Bone marrow (tissue), 2 donors: ENCODE data around the gene JMJD4.

Source experiments
- DNase-seq, 2 donors: peaks; one replicate each; lab custom pipeline; 2025; lab: John Stamatoyannopoulos, UW

JMJD4 gene

DNA sequence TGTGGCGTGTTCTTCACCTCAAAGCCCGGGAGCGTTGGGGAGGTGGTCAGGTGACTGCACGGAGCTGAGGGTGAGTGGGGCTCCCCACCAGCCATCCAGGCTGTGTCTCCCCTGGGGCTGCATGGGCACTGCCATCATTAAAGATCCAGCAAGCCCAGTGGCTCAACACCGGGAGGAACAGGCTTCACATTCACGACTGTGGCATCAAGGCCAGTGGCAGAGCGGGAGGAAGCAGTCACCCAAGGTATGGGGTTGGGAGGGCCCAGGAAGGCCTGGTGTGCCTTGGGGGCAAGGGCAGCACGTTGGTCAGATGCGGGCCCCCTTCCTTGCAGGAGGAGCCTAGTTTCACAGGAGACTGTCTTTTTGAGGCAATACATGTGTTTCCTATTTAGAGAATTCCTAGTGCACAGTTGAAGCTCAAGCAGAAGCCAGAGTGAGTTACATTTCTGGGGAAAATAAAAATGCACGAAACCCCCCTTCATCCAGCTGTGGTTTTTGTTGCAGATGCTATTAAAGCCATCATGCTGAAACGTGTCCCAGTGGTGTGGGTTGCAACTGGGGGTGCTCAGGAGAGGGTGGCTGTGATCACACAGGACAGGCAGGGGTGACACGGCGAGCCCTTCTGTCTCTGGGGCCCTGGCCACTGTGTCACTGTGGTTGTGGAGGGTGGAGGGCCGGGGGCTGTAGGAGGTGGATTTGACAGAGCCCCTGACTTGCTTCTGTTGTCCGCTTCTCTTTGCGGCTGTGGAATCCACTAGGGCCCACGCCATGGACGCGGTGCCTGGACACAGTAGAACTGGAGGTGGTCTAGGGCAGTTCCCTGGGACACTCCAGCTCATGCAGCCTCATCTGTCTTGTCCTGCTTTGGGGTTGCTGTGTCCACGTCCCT lies 34.2 kb upstream of the JMJD4 start:
- DNase-seq = no peak

DNA sequence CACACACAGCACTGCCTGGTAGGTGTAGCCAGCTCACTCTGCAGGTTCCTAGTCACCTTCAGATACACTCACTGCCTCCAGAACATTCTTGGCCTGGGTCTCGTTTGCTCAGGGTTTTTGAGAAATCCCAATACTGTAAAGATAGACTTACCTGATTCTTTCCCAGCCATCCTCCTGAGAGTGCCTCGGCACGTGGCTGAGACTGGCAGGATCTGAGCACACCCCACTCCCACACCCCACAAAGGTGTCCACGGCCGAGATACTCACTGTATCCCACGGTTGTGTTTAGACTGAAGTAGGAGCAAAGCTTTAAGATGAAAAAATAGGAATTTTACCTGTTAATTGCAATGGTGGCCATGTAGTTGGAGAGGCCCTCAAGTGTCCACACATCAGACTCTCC lies 33.5 kb upstream of the JMJD4 start:
- DNase-seq = no peak

DNA sequence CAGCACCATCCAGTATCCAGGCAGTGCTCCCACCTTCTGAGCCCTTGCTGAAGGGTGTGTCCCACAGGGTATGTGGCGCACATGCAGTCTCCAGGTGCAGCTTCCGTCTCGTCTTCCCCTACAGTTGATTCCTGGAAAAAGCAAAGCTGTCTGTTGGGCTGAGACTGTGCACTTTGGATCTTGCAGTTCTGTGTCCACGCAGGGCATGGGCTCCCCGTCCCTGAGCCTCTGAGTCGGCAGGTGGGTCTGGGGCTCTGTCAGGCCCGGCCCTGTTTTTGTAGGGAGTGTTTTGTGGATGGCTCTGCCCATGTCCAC lies 33.0 kb upstream of the JMJD4 start:
- no peak for DNase-seq

DNA sequence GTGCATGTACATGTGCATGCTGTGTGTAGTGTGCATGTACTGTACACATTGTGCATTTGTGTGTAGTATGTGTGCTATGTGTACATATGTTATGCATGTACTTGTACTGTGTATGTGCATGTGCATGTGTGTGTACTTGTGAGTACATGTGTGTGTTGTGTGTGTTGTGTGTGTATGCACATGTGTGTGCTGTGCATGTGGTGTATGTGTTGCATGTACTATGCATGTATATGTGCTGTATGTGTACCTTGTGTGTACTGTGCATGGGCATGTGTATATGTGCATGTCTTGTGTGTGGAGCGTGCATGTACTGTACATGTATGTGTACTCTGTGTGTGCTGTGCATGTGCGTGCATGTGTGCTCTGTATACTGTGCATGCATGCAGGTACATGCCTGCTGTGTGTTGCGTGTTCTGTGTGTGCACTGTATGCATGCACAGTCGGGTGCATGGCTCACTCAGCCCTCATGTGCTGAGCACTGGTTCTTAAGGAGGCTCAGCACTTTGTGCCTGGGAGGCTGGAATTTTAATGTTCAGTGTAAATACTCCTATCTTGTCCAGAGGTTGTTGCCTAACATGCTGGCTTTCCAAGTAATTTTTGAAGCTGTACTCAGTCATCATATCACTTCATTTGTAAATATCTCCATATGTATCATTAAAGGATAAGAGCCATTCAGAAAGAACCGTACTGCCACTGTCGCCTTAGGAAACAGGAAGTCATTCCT lies 32.5 kb upstream of the JMJD4 start:
- DNase-seq = no peak

DNA sequence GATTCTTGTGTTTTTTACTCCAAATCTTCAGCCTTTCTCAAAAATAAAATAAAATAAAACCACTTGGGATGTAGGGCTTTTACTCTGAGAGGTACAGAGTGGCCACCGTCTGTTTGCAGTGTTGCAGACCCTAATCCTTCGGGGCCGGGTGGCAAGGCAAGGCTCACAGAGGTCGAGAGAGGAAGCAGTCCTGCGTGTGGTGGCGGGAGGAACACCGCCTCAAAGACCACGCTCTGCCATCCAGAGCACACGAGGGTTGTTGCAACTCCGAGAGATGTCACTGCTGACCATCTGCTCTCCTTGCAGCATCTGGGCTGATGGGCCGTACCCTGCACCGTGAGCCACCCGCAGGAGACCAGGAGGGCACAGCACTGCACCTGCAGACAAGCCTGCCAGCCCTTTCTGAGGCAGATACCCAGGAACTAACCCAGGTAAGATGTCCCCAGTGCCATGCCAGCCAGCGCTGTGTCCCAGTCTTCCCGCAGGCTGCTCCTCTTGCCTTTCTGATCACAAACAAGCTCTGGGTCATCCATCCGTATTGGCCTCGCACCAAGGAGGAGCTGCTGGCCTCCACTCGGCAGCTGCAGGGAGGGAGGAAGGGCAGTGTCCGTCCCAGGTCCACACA lies 31.7 kb upstream of the JMJD4 start:
- DNase-seq = no peak

- peak in 1 of 2 donors; percentile 35 for DNase-seq
These were observed 31.0 kb upstream of the JMJD4 start for GRCh38 chr1:227766015-227766634.

GRCh38 chr1:227765261-227766014 lies 30.3 kb upstream of the JMJD4 start:
- DNase-seq = no peak

GRCh38 chr1:227764019-227764391 lies 28.9 kb upstream of the JMJD4 start:
- DNase-seq = no peak

DNA sequence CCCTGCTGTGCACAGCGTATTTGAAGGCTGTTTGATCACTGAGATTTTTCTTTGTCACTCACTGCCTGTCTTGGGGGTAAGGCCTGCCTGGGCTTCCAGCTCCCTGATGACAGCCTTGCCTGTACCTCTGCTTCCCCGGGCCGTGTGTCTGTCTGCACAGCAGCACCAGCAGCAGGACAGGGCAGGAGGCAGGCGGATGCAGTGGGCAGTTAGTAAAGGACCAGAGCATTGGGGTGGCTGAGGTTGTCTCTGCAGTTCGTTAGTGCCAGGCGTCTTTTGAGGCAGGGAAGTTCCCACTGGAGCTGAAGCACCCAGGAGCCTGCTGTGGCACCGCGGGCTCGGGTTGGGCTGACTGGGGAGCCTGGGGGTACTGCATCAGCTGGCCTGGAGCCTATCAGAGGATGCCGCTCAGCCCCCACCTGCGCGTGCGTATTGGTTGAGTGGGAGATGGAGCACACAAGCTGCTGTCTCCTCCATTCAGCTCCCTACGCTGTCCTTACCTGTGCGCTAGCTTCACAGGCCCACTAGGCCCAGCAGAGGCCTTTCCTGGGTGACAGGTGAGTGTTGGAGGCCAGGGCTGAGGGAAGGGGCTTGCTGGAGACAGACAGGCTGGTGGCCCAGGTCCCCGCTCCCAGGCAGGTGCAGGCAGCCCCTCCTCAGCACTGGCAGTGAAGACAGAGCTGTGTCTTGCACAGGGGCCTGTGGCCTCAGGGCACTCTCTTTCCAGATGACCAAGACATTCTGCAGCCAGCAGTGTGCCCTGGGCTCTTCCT lies 28.3 kb upstream of the JMJD4 start:
- DNase-seq = no peak

- peak; percentile 28 to 76 for DNase-seq
These were observed 27.3 kb upstream of the JMJD4 start for GRCh38 chr1:227762231-227762911.

- no peak for DNase-seq
These were observed 26.6 kb upstream of the JMJD4 start for GRCh38 chr1:227761621-227762230.

- no peak for DNase-seq
These were observed 25.3 kb upstream of the JMJD4 start for GRCh38 chr1:227760377-227760776.

- no peak for DNase-seq
These were observed 24.5 kb upstream of the JMJD4 start for GRCh38 chr1:227759341-227760300.

GRCh38 chr1:227758366-227758765 lies 23.3 kb upstream of the JMJD4 start:
- DNase-seq = no peak

DNA sequence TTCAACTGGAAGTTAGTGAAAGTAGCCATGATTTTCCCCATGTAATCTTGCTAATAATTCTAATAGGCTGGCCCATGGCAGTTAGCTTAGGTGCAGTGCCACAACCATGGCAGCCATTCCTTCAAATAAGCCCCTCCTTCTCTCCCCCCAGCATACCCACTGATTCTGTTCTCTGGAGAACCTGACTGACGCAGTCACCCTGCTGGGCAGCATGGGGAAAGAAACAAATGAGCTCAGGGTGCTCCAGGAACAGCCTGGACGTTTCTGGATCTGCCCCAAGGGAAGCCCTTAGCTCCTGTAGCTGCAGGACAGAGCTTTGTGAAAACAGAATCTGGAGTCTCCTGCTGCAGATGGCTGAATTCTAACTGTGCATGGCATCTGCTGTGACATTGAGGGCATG lies 22.7 kb upstream of the JMJD4 start:
- DNase-seq = no peak

- no peak for DNase-seq
These were observed 21.3 kb upstream of the JMJD4 start for GRCh38 chr1:227756172-227756959.

DNA sequence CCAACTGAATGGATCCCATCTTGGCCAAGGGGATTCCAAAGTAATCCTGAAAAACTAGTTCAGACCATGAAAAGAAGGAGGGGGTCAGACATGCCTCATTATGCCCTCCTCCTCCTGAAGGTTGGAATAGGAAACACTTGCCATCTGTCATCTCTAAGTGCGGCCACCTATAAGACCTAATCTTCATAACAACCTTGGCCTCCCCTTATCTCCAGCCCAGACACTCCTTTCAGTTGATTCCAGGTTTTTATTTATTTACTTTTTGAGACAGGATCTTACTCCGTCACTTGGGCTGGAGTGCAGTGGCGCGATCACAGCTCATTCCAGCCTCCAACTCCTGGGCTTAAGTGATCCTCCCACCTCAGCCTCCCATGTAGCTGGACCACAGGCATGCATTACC lies 19.9 kb upstream of the JMJD4 start:
- no peak for DNase-seq
